ELF-1 (cell line): ENCODE measurements around the gene INF2.

ENCODE experiments used
- DNase-seq: peaks from one replicate; pipeline ENCODE4 v3.0.0-alpha.2; 2016; ENCODE audit warnings: low read depth, low spot score

Gene INF2

DNA sequence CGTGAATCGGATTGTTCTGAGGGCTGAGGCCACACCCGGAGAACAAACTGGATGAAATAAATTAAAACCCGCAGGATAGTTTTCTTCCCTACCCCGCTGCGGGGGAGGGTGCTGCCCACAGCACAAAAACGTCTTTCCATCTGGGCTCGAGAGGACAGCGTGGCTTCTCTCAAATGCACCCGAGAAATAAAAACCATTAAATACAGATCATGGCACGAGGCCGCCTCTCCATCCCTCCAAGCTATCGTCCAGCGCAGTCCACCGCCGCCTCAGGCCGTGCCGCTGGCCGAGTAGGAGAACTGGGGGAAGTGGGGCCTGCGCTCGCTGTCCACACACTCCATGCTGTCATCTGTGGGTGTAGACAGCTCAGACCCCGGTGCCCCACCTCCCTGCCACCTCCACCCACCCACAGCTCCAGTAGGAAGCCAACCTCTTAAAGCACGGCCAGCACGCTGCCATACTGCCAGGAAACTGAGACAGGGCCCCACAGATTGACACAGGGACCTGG, 80.7 kb downstream of the INF2 start:
- no peak for DNase-seq

DNA sequence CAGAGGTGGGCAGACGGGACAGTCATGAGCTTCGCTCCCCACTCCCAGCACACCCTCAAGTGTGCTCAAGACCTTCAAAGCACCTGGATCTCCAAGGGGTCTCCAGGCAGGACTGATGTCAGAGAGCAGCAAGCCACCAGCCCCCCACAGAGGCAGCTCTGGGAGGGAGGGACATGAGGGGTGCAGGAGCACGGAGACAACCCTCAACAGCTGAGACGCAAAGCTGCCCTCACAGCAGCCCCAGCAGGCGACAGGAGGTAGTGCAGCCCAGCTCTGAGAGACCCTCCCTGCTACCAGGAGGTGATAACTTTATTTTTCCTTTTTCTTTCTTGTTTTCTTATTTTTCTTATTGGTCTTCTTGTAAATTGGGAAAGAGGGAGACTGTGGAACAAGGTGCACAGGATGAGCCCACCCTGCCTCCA, 81.4 kb downstream of the INF2 start:
- DNase-seq, result no peak

DNA sequence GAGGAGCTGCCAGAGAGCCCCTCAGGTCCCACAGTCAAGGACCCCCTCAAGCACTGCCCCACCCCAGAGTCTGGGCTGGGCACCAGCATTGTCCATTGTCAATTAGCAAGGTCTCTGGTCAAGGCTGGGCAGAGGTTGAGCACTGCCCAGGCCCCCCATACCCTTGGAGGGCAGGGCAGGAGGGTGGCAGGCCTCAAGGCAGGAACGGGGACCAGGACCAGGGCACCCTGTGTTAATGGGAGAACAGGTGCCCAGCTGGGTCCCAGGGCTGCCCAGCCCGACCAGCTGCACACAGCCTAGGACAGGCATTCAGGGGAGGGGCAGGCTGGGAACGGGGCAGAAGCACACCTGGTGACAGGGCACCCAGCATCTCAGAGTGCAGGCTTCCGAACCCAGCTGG, 82.0 kb downstream of the INF2 start:
- DNase-seq, result no peak
